Endodermal cell (in vitro differentiated cells): Measurements from ENCODE around the gene TPPP. TPM values are rescaled to one million over a fixed set of nuclear protein-coding genes. Genes with fewer than 3 reads are reported as not detected.
A peak's percentile ranks its signal among the peaks of the same experiment; 100 is the strongest.

Source experiments
- DNase-seq: peaks from one replicate; pipeline ENCODE4 v3.0.0-alpha.2; 2017
- H3K27ac ChIP-seq: 2 replicates; pipeline ENCODE4 v1.5.1; 2013; ENCODE audit warnings: mild to moderate bottlenecking, low read depth, low read length, moderate library complexity
- H3K27me3 ChIP-seq: 2 replicates; pipeline ENCODE4 v1.6.1; 2013; ENCODE audit warnings: mild to moderate bottlenecking, low read length, moderate library complexity; ENCODE audit not compliant: insufficient read depth, control insufficient read depth, poor library complexity, severe bottlenecking
- H3K36me3 ChIP-seq: 2 replicates; pipeline ENCODE4 v1.7.0; 2013; ENCODE audit warnings: mild to moderate bottlenecking, low read length, moderate library complexity; ENCODE audit not compliant: control insufficient read depth, insufficient read depth
- H3K4me1 ChIP-seq: one replicate; pipeline ENCODE4 v1.7.0; 2013; ENCODE audit warnings: low read length; ENCODE audit not compliant: control insufficient read depth, insufficient read depth
- H3K4me3 ChIP-seq: 2 replicates; pipeline ENCODE4 v1.5.1; 2013; ENCODE audit warnings: mild to moderate bottlenecking, low read length, moderate library complexity
- H3K9ac ChIP-seq: 2 replicates; pipeline ENCODE4 v1.6.1; 2013; ENCODE audit warnings: mild to moderate bottlenecking, low read length, moderate library complexity; ENCODE audit not compliant: poor library complexity, severe bottlenecking; ENCODE audit errors: extremely low read depth
- H3K9me3 ChIP-seq: 2 replicates; pipeline ENCODE4 v1.6.1; 2013; ENCODE audit warnings: mild to moderate bottlenecking, low read length, moderate library complexity; ENCODE audit not compliant: control insufficient read depth
- H3K27ac Mint-ChIP-seq: 2 replicates; pipeline ENCODE4 v1.8.0; 2020; ENCODE audit warnings: mixed read lengths
- H3K27me3 Mint-ChIP-seq: 2 replicates; pipeline ENCODE4 v1.8.0; 2021; ENCODE audit warnings: mild to moderate bottlenecking, mixed read lengths; ENCODE audit not compliant: insufficient read depth
- H3K36me3 Mint-ChIP-seq: 2 replicates; pipeline ENCODE4 v1.8.0; 2020; ENCODE audit warnings: low read depth, mixed read lengths
- H3K4me1 Mint-ChIP-seq: 2 replicates; pipeline ENCODE4 v1.8.0; 2020; ENCODE audit warnings: mixed read lengths
- H3K4me3 Mint-ChIP-seq: 2 replicates; pipeline ENCODE4 v1.8.0; 2020; ENCODE audit warnings: mild to moderate bottlenecking, moderate library complexity, mixed read lengths
- H3K9me3 Mint-ChIP-seq: 2 replicates; pipeline ENCODE4 v1.8.0; 2020; ENCODE audit warnings: mild to moderate bottlenecking, mixed read lengths
- WGBS, 2 experiments: methylation state at CpG; one replicate each; pipeline versions ENCODE4 v1.1.5 to v1.1.7; 2013; ENCODE audit warnings: missing lambda C conversion rate in 2 of 2, mixed read lengths in 1 of 2; ENCODE audit not compliant: insufficient coverage in 1 of 2, insufficient read length in 1 of 2; 5-methylcytosine and 5-hydroxymethylcytosine counted together
- total RNA-seq, 2 donors: library from RNA; stranded (reverse); fragmentation: NEBNext Ultra II Directional in 1 of 2; extraction: Animal tissue kit (Norgen Biotek cat#: 25700) in 1 of 2; gene quantifications; 2 replicates in 1 of 2; 3 replicates in 1 of 2; pipeline ENCODE4 v1.2.1, GENCODE V29; 2021
- TF ChIP-seq, protein P1 (sequence below): fragments of 200-600 bp; sonication (generic); conservative IDR thresholded peaks from 2 replicates; pipeline ENCODE4 v1.5.0; 2021; ENCODE audit warnings: antibody characterized with exemption, mild to moderate bottlenecking

Gene TPPP
- total RNA-seq, 2 donors from 2014 or later: 0.22 to 0.70 TPM

DNA sequence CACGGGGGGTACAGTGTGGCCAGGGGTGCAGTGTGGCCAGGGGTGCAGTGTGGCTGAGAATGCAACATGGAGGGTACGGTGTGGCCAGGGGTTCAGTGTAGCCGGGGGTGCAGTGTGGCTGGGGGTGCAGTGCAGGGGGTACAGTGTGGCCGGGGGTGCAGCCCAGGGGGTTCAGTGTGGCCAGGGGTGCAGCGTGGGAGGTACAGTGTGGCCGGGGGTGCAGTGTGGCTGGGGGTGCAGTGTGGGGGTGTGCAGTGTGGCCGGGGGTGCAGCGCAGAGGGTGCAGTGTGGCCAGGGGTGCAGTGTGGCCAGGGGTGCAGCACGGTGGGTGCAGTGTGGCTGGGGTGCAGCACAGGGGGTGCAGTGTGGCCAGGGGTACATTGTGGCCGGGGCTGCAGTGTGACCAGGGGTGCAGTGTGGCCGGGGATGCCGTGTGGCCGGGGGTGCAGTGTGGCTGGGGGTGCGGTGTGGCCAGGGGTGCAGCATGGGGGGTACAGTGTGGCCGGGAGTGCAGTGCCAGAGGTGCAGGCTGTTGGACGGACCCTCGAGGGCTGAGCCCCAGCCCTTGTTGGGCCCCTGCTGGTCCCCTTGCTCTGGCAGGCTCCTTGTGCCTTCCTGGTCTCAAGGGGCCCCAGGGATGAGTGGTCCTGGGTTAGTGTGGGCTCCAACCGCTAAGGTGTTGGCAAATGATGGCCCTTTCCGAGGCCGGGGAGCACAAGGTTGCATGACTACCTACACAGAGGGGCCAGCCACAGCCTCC lies 17.9 kb downstream of the TPPP start:
- Mint-ChIP-seq H3K27ac (no peak overlapping the region), H3K27me3 (peaks cover 38% of the 10 kb centered on the region), H3K4me1 (peaks cover 6% of the 10 kb centered on the region), H3K36me3 (no peaks in the 10 kb centered on the region), H3K4me3 (no peak overlapping the region), H3K9me3 (no peaks in the 10 kb centered on the region)
- H3K36me3 ChIP-seq: no peaks in the 10 kb centered on the region
- H3K27ac ChIP-seq: no peak overlapping the region
- DNase-seq: no peak
- 82 to 88% methylated on average over 6 to 19 of the region's 20 CpGs for WGBS, 2 experiments
- TF ChIP-seq, protein P1, sequence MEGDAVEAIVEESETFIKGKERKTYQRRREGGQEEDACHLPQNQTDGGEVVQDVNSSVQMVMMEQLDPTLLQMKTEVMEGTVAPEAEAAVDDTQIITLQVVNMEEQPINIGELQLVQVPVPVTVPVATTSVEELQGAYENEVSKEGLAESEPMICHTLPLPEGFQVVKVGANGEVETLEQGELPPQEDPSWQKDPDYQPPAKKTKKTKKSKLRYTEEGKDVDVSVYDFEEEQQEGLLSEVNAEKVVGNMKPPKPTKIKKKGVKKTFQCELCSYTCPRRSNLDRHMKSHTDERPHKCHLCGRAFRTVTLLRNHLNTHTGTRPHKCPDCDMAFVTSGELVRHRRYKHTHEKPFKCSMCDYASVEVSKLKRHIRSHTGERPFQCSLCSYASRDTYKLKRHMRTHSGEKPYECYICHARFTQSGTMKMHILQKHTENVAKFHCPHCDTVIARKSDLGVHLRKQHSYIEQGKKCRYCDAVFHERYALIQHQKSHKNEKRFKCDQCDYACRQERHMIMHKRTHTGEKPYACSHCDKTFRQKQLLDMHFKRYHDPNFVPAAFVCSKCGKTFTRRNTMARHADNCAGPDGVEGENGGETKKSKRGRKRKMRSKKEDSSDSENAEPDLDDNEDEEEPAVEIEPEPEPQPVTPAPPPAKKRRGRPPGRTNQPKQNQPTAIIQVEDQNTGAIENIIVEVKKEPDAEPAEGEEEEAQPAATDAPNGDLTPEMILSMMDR: no peak
- no peak overlapping the region for H3K4me3 ChIP-seq
- H3K4me1 ChIP-seq: peaks cover 13% of the 10 kb centered on the region
- H3K27me3 ChIP-seq: peaks cover 28% of the 10 kb centered on the region
- no peaks in the 10 kb centered on the region for H3K9me3 ChIP-seq
- no peak overlapping the region for H3K9ac ChIP-seq

DNA sequence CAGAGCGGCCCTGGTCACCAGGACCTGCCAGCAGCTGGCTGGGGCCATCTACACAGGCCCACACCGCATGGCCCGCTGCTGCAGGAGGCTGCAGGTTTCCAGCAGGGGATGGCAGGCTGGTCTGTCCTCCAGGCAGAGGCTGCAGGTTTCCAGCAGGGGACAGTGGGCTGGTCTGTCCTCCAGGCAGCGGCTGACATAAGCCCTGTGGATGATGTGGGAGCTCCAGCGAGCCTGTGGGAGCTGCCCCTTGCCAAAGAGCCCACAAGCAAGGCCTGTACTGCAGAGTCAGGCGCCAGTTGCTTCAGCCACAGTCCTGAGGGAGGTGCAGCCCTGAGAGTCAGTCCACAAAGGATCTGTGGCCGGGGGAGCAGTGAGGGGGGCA lies 18.5 kb downstream of the TPPP start:
- Histone ChIP-seq H3K4me1 (peaks cover 13% of the 10 kb centered on the region), H3K27me3 (peaks cover 28% of the 10 kb centered on the region), H3K27ac (no peak overlapping the region), H3K36me3 (no peaks in the 10 kb centered on the region), H3K4me3 (no peak overlapping the region), H3K9me3 (no peaks in the 10 kb centered on the region), H3K9ac (no peak overlapping the region)
- TF ChIP-seq, protein P1: peak; percentile 29
- no peaks in the 10 kb centered on the region for H3K9me3 Mint-ChIP-seq
- H3K27me3 Mint-ChIP-seq: peaks cover 38% of the 10 kb centered on the region
- H3K4me3 Mint-ChIP-seq: no peak overlapping the region
- H3K27ac Mint-ChIP-seq: no peak overlapping the region
- DNase-seq: peak; percentile 68
- 67 to 86% methylated on average over 3 to 7 of the region's 7 CpGs for WGBS, 2 experiments
- H3K36me3 Mint-ChIP-seq: no peaks in the 10 kb centered on the region
- H3K4me1 Mint-ChIP-seq: peaks cover 6% of the 10 kb centered on the region

DNA sequence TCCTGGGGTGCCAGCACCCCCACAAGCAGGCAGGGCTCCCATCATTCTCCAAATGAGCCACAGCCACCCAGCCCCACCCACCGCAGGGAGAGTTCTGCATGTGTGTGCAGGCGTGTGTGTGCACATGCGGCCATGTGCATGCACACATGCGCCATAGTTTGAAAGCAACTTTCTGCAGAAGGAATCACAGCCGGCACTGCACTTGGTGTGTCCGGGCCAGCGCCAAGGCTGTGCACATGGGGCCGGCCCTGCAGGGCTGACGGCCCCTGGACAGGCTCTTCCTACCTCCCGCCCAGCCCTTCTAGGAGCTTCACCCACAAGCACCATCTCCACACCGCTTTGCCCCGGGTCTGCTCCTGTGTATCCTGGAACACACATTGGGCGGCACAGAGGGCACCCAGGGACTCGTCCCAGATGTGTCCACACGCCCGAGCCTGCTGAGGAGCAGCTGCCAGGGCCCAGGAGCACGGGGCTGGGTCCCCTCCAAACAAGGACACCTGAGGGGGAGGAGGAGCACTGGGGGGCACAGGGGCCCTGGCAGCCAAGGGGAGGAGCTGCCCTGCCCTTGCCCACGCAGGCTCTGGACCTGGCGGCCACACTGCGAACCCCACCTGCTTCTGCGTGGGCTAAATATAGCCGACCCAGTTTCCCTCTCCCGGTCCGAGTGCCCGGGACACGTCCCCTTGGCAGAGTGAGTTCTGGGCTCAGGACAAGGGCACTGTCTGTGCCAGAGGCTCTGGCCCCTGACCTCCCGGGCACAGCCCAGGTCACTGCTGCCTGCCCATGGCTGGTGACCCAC lies 19.1 kb downstream of the TPPP start:
- Mint-ChIP-seq H3K4me1 (peaks cover 6% of the 10 kb centered on the region), H3K27me3 (peaks cover 34% of the 10 kb centered on the region), H3K27ac (no peak overlapping the region), H3K9me3 (no peaks in the 10 kb centered on the region), H3K36me3 (no peaks in the 10 kb centered on the region), H3K4me3 (no peak overlapping the region)
- H3K27ac ChIP-seq: no peak overlapping the region
- no peak overlapping the region for H3K4me3 ChIP-seq
- no peaks in the 10 kb centered on the region for H3K9me3 ChIP-seq
- WGBS, 2 experiments: 90% methylated on average over 8 to 27 of the region's 27 CpGs
- TF ChIP-seq, protein P1: no peak
- peaks cover 13% of the 10 kb centered on the region for H3K4me1 ChIP-seq
- no peaks in the 10 kb centered on the region for H3K36me3 ChIP-seq
- no peak overlapping the region for H3K9ac ChIP-seq
- peaks cover 28% of the 10 kb centered on the region for H3K27me3 ChIP-seq
- no peak for DNase-seq
